Measurements from ENCODE around the gene TAPT1.
A peak's percentile ranks its signal among the peaks of the same experiment; 100 is the strongest.

TAPT1 gene

GRCh38 chr4:16125571-16126445 lies 100.5 kb downstream of the TAPT1 start:
- no peak for DNase-seq

- DNase-seq: no peak
Measured at GRCh38 chr4:16124232-16124631, 102.0 kb downstream of the TAPT1 start.

GRCh38 chr4:16123356-16124084 lies 102.8 kb downstream of the TAPT1 start:
- no peak for DNase-seq

- peak in 1 of 2 donors; percentile 39 for DNase-seq
Measured at GRCh38 chr4:16122784-16123183, 103.5 kb downstream of the TAPT1 start.

- DNase-seq: no peak
Measured at GRCh38 chr4:16122308-16122711, 104.0 kb downstream of the TAPT1 start.

GRCh38 chr4:16120720-16121119 lies 105.6 kb downstream of the TAPT1 start:
- DNase-seq: no peak

- no peak for DNase-seq
Measured at GRCh38 chr4:16119981-16120380, 106.3 kb downstream of the TAPT1 start.

GRCh38 chr4:16118090-16118489 lies 108.2 kb downstream of the TAPT1 start:
- no peak for DNase-seq

- no peak for DNase-seq
Measured at GRCh38 chr4:16117164-16117563, 109.1 kb downstream of the TAPT1 start.

GRCh38 chr4:16116493-16116990 lies 109.7 kb downstream of the TAPT1 start:
- no peak for DNase-seq

- no peak for DNase-seq
Measured at GRCh38 chr4:16116019-16116418, 110.3 kb downstream of the TAPT1 start.

- DNase-seq: no peak
Measured at GRCh38 chr4:16114546-16114945, 111.7 kb downstream of the TAPT1 start.

- DNase-seq: no peak
Measured at GRCh38 chr4:16113741-16114140, 112.5 kb downstream of the TAPT1 start.

- DNase-seq: no peak
Measured at GRCh38 chr4:16111533-16111932, 114.7 kb downstream of the TAPT1 start.

GRCh38 chr4:16110661-16111290 lies 115.5 kb downstream of the TAPT1 start:
- no peak for DNase-seq

All from bone marrow (tissue), 2 donors.